Glutamatergic neuron (in vitro differentiated cells): ENCODE measurements around the gene DSP. TPM values are rescaled to one million over a fixed set of nuclear protein-coding genes. Genes with fewer than 3 reads are reported as not detected.

Experiments
- DNase-seq: peaks from one replicate; pipeline ENCODE4 v3.0.0; 2022
- H3K27ac Mint-ChIP-seq: one replicate; pipeline ENCODE4 v1.8.0; 2020; ENCODE audit warnings: mild to moderate bottlenecking, mixed read lengths, inconsistent platforms; ENCODE audit not compliant: unreplicated experiment
- H3K27me3 Mint-ChIP-seq: one replicate; pipeline ENCODE4 v1.8.0; 2020; ENCODE audit warnings: mild to moderate bottlenecking, moderate library complexity, mixed read lengths, inconsistent platforms; ENCODE audit not compliant: unreplicated experiment
- H3K36me3 Mint-ChIP-seq: one replicate; pipeline ENCODE4 v1.8.0; 2020; ENCODE audit warnings: mild to moderate bottlenecking, mixed read lengths, inconsistent platforms; ENCODE audit not compliant: unreplicated experiment
- H3K4me1 Mint-ChIP-seq: one replicate; pipeline ENCODE4 v1.8.0; 2020; ENCODE audit warnings: mild to moderate bottlenecking, low read depth, mixed read lengths, inconsistent platforms; ENCODE audit not compliant: unreplicated experiment
- H3K4me3 Mint-ChIP-seq: one replicate; pipeline ENCODE4 v1.8.0; 2020; ENCODE audit warnings: mild to moderate bottlenecking, mixed read lengths, inconsistent platforms; ENCODE audit not compliant: unreplicated experiment
- H3K9me3 Mint-ChIP-seq: one replicate; pipeline ENCODE4 v1.8.0; 2020; ENCODE audit warnings: mild to moderate bottlenecking, moderate library complexity, mixed read lengths, inconsistent platforms; ENCODE audit not compliant: unreplicated experiment
- CTCF ChIP-seq: fragments of 200-600 bp; sonication (generic); IDR thresholded peaks from one replicate; pipeline ENCODE4 v1.5.0; 2021; ENCODE audit not compliant: partially characterized antibody, unreplicated experiment
- total RNA-seq: library from RNA; stranded (reverse); fragmentation: NEBNext Ultra II Directional; extraction: Animal tissue kit (Norgen Biotek cat#: 25700); gene quantifications from one replicate; pipeline ENCODE4 v1.2.1, GENCODE V29; 2021; ENCODE audit not compliant: unreplicated experiment

The DSP gene
- total RNA-seq, 1 donor from 2014 or later, result 8.9 TPM

- Mint-ChIP-seq H3K9me3 (no peaks in the 10 kb centered on the region), H3K27ac (no peak overlapping the region), H3K4me1 (peaks cover 4% of the 10 kb centered on the region), H3K36me3 (no peaks in the 10 kb centered on the region), H3K4me3 (no peak overlapping the region), H3K27me3 (peaks cover 2% of the 10 kb centered on the region)
- no peak for TF ChIP-seq CTCF
- DNase-seq, result no peak
Measured at GRCh38 chr6:7562769-7563168, 21.3 kb downstream of the DSP start.

GRCh38 chr6:7566107-7566506, 24.6 kb downstream of the DSP start:
- no peak for DNase-seq
- peaks cover 2% of the 10 kb centered on the region for H3K27me3 Mint-ChIP-seq
- no peak overlapping the region for H3K27ac Mint-ChIP-seq
- H3K4me3 Mint-ChIP-seq, result no peak overlapping the region
- H3K4me1 Mint-ChIP-seq, result no peaks in the 10 kb centered on the region
- no peaks in the 10 kb centered on the region for H3K36me3 Mint-ChIP-seq
- no peaks in the 10 kb centered on the region for H3K9me3 Mint-ChIP-seq
- no peak for TF ChIP-seq CTCF

- DNase-seq, result no peak
- peaks cover 2% of the 10 kb centered on the region for H3K27me3 Mint-ChIP-seq
- H3K36me3 Mint-ChIP-seq, result no peaks in the 10 kb centered on the region
- no peaks in the 10 kb centered on the region for H3K9me3 Mint-ChIP-seq
- no peak for TF ChIP-seq CTCF
- H3K4me3 Mint-ChIP-seq, result no peak overlapping the region
- H3K4me1 Mint-ChIP-seq, result no peaks in the 10 kb centered on the region
- no peak overlapping the region for H3K27ac Mint-ChIP-seq
Measured at GRCh38 chr6:7566617-7567173, 25.2 kb downstream of the DSP start.

DNA sequence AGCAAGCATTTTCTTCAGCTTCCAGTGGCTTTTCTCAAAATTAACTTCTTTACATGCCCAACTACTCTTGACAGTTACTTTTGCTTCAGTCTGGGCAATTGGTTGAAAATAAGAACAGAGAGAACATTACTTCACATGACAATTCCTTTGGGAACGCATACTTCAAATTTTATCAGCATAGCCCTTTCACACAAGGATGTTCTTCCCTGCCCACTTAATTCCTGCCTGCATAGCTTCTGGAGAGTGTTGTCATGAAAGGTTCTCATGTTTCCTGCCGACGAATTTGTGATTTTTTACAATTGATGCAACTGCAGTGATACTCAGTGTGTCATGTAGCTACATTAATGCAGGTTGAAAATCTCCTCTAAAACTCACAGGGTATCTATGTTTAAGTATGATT, 26.6 kb downstream of the DSP start:
- DNase-seq, result no peak
- H3K36me3 Mint-ChIP-seq, result no peaks in the 10 kb centered on the region
- no peaks in the 10 kb centered on the region for H3K9me3 Mint-ChIP-seq
- no peaks in the 10 kb centered on the region for H3K4me1 Mint-ChIP-seq
- TF ChIP-seq CTCF, result no peak
- H3K4me3 Mint-ChIP-seq, result no peak overlapping the region
- H3K27me3 Mint-ChIP-seq, result peaks cover 2% of the 10 kb centered on the region
- no peak overlapping the region for H3K27ac Mint-ChIP-seq

GRCh38 chr6:7569082-7569481, 27.6 kb downstream of the DSP start:
- no peak for DNase-seq
- no peak for TF ChIP-seq CTCF
- no peaks in the 10 kb centered on the region for H3K36me3 Mint-ChIP-seq
- no peak overlapping the region for H3K27ac Mint-ChIP-seq
- peaks cover 2% of the 10 kb centered on the region for H3K27me3 Mint-ChIP-seq
- no peak overlapping the region for H3K4me3 Mint-ChIP-seq
- H3K4me1 Mint-ChIP-seq, result no peaks in the 10 kb centered on the region
- H3K9me3 Mint-ChIP-seq, result no peaks in the 10 kb centered on the region
